ENCODE results near the gene SPRR1B. TPM values are rescaled to one million over a fixed set of nuclear protein-coding genes. Genes with fewer than 3 reads are reported as not detected.

SPRR1B gene
- total RNA-seq, 1 experiment from 2014 or later: not detected

- CTCF ChIA-PET: interaction anchor here (0.9 to 1.6 kb wide), 4 partner anchors 9 to 140 kb away, joined by 4 to 5 read pairs (median 4); no protein-coding TSS in a partner anchor
- DNase-seq: no peak
- Mint-ChIP-seq H3K9me3 (ENCODE audit: low read depth, unreplicated experiment) (no peaks in the 10 kb centered on the region), H3K27me3 (ENCODE audit: unreplicated experiment) (no peaks in the 10 kb centered on the region), H3K36me3 (ENCODE audit: insufficient read depth, unreplicated experiment) (no peaks in the 10 kb centered on the region), H3K4me1 (ENCODE audit: low read depth, unreplicated experiment) (peaks cover 26% of the 10 kb centered on the region), H3K27ac (ENCODE audit: unreplicated experiment) (no peak overlapping the region), H3K4me3 (ENCODE audit: low read depth, unreplicated experiment) (no peak overlapping the region)
- peak; percentile 14 for TF ChIP-seq CTCF (IDR thresholded peaks at IDR 0.05; ENCODE audit: unreplicated experiment)
- no TSS peak for BruUV-seq (replicated peaks)
- intact Hi-C loops (cut with micrococcal nuclease; ENCODE audit: unreplicated experiment): loop anchor here (2.0 kb wide), 1 partner anchor 43 kb away; no protein-coding TSS in a partner anchor
These were observed 27.2 kb downstream of the SPRR1B start for GRCh38 chr1:153058154-153058553.

GRCh38 chr1:153058826-153059784, 28.1 kb downstream of the SPRR1B start:
- no peaks in the 10 kb centered on the region for H3K36me3 Mint-ChIP-seq (ENCODE audit: insufficient read depth, unreplicated experiment)
- peak; percentile 62 for DNase-seq
- H3K9me3 Mint-ChIP-seq (ENCODE audit: low read depth, unreplicated experiment): no peaks in the 10 kb centered on the region
- peaks cover 26% of the 10 kb centered on the region for H3K4me1 Mint-ChIP-seq (ENCODE audit: low read depth, unreplicated experiment)
- CTCF ChIA-PET: interaction anchor here (0.9 to 1.6 kb wide), 5 partner anchors 8 to 141 kb away, joined by 4 to 5 read pairs (median 4); no protein-coding TSS in a partner anchor
- intact Hi-C loops (cut with micrococcal nuclease; ENCODE audit: unreplicated experiment): loop anchor here (2.0 kb wide), 1 partner anchor 42 kb away; no protein-coding TSS in a partner anchor
- no peak for TF ChIP-seq CTCF (IDR thresholded peaks at IDR 0.05; ENCODE audit: unreplicated experiment)
- no peak overlapping the region for H3K4me3 Mint-ChIP-seq (ENCODE audit: low read depth, unreplicated experiment)
- no TSS peak for BruUV-seq (replicated peaks)
- no peaks in the 10 kb centered on the region for H3K27me3 Mint-ChIP-seq (ENCODE audit: unreplicated experiment)
- peak overlapping the region; percentile 16 for H3K27ac Mint-ChIP-seq (ENCODE audit: unreplicated experiment)

GRCh38 chr1:153070243-153070642, 39.2 kb downstream of the SPRR1B start:
- no peaks in the 10 kb centered on the region for H3K27me3 Mint-ChIP-seq (ENCODE audit: unreplicated experiment)
- H3K36me3 Mint-ChIP-seq (ENCODE audit: insufficient read depth, unreplicated experiment): no peaks in the 10 kb centered on the region
- BruUV-seq (replicated peaks): no TSS peak
- CTCF ChIA-PET: no interaction called here
- TF ChIP-seq CTCF (IDR thresholded peaks at IDR 0.05; ENCODE audit: unreplicated experiment): no peak
- no peak for DNase-seq
- no peak overlapping the region for H3K27ac Mint-ChIP-seq (ENCODE audit: unreplicated experiment)
- intact Hi-C loops (cut with micrococcal nuclease; ENCODE audit: unreplicated experiment): no loop called here
- H3K4me1 Mint-ChIP-seq (ENCODE audit: low read depth, unreplicated experiment): peaks cover 13% of the 10 kb centered on the region
- no peaks in the 10 kb centered on the region for H3K9me3 Mint-ChIP-seq (ENCODE audit: low read depth, unreplicated experiment)
- no peak overlapping the region for H3K4me3 Mint-ChIP-seq (ENCODE audit: low read depth, unreplicated experiment)

GRCh38 chr1:153071511-153071910, 40.5 kb downstream of the SPRR1B start, which contains the start of gene SPRR2B:
SPRR2B (minus strand) TSS chr1:153071611; CDS start chr1:153070839, 772 bp downstream.
- intact Hi-C loops (cut with micrococcal nuclease; ENCODE audit: unreplicated experiment): no loop called here
- CTCF ChIA-PET: no interaction called here
- H3K4me3 Mint-ChIP-seq (ENCODE audit: low read depth, unreplicated experiment): no peak within 1 kb of the TSS
- H3K27ac Mint-ChIP-seq (ENCODE audit: unreplicated experiment): no peak within 1 kb of the TSS
- no peaks in the 10 kb centered on the region for H3K36me3 Mint-ChIP-seq (ENCODE audit: insufficient read depth, unreplicated experiment)
- TF ChIP-seq CTCF (IDR thresholded peaks at IDR 0.05; ENCODE audit: unreplicated experiment): no peak
- H3K4me1 Mint-ChIP-seq (ENCODE audit: low read depth, unreplicated experiment): peaks cover 13% of the 10 kb centered on the region
- BruUV-seq (replicated peaks): no TSS peak
- no peaks in the 10 kb centered on the region for H3K9me3 Mint-ChIP-seq (ENCODE audit: low read depth, unreplicated experiment)
- no peak for DNase-seq
- no peaks in the 10 kb centered on the region for H3K27me3 Mint-ChIP-seq (ENCODE audit: unreplicated experiment)
